DND-41 (cell line): ENCODE measurements around the gene CD96.

Experiments
- ATAC-seq: fragments of 200-7000 bp; cut with Tn5 transposase; 3 replicates; pipeline ENCODE4 v1.9.1; 2021; ENCODE audit warnings: low read depth; ENCODE audit not compliant: insufficient read depth
- DNase-seq: peaks from one replicate; pipeline ENCODE4 v3.0.0-alpha.2; 2020
- H2AFZ ChIP-seq: 2 replicates; pipeline ENCODE4 v1.6.0; 2012; ENCODE audit warnings: low read depth, low read length
- H3K27ac ChIP-seq: 2 replicates; pipeline ENCODE4 v1.5.1; 2012; ENCODE audit warnings: low read length, inconsistent platforms
- H3K27me3 ChIP-seq: fragments of 200-600 bp; sonication (generic); 2 replicates; pipeline ENCODE4 v1.6.0; 2012; ENCODE audit warnings: low read length, mild to moderate bottlenecking, inconsistent platforms; ENCODE audit not compliant: insufficient read depth, poor library complexity
- H3K36me3 ChIP-seq: 2 replicates; pipeline ENCODE4 v1.5.1; 2012; ENCODE audit warnings: low read length, inconsistent platforms; ENCODE audit not compliant: insufficient read depth
- H3K4me1 ChIP-seq: 2 replicates; pipeline ENCODE4 v1.5.1; 2012; ENCODE audit warnings: mild to moderate bottlenecking, low read length; ENCODE audit not compliant: insufficient read depth
- H3K4me2 ChIP-seq: 2 replicates; pipeline ENCODE4 v1.6.0; 2012; ENCODE audit warnings: mild to moderate bottlenecking, moderate library complexity, low read length, inconsistent platforms; ENCODE audit not compliant: insufficient read depth
- H3K4me3 ChIP-seq, 2 experiments: fragments of 200-600 bp in 1 of 2; shearing (Covaris generic) in 1 of 2; 2 replicates each; pipeline ENCODE4 v1.5.1; 2012 to 2016; ENCODE audit warnings: inconsistent platforms in 2 of 2, low read length in 2 of 2, mild to moderate bottlenecking in 2 of 2, low read depth in 1 of 2, moderate library complexity in 1 of 2
- H3K79me2 ChIP-seq: 2 replicates; pipeline ENCODE4 v1.6.0; 2012; ENCODE audit warnings: low read length, inconsistent platforms; ENCODE audit not compliant: insufficient read depth
- H3K9ac ChIP-seq: 2 replicates; pipeline ENCODE4 v1.6.0; 2012; ENCODE audit warnings: low read depth, mild to moderate bottlenecking, inconsistent platforms, low read length, moderate library complexity
- H3K9me3 ChIP-seq: 2 replicates; pipeline ENCODE4 v1.5.1; 2012; ENCODE audit warnings: low read length, moderate library complexity, mild to moderate bottlenecking, inconsistent platforms; ENCODE audit not compliant: insufficient read depth, severe bottlenecking
- H4K20me1 ChIP-seq: 2 replicates; pipeline ENCODE4 v1.6.0; 2012; ENCODE audit warnings: low read length; ENCODE audit not compliant: insufficient read depth
- CTCF ChIP-seq: IDR thresholded peaks from 2 replicates; pipeline ENCODE4 v1.5.1; 2012; ENCODE audit warnings: borderline replicate concordance, low read length, moderate library complexity, mild to moderate bottlenecking; ENCODE audit not compliant: poor library complexity, severe bottlenecking; ENCODE audit errors: extremely low read depth
- EZH2 ChIP-seq: IDR thresholded peaks from 3 replicates; pipeline ENCODE4 v1.6.1; 2012; ENCODE audit warnings: borderline replicate concordance, low read depth, mild to moderate bottlenecking, moderate library complexity, low read length, inconsistent platforms; ENCODE audit not compliant: severe bottlenecking

The CD96 gene

GRCh38 chr3:111585217-111585616, 43.2 kb downstream of the CD96 start:
- no peak overlapping the region for H3K9ac ChIP-seq
- H3K36me3 ChIP-seq: peaks cover 95% of the 10 kb centered on the region
- H3K4me3 ChIP-seq: no peak overlapping the region
- H3K27ac ChIP-seq: no peak overlapping the region
- H3K9me3 ChIP-seq: no peaks in the 10 kb centered on the region
- H3K79me2 ChIP-seq: no peaks in the 10 kb centered on the region
- H3K27me3 ChIP-seq: no peaks in the 10 kb centered on the region
- no peak overlapping the region for H2AFZ ChIP-seq
- TF ChIP-seq CTCF: no peak
- TF ChIP-seq EZH2: no peak
- H4K20me1 ChIP-seq: no peaks in the 10 kb centered on the region
- ATAC-seq: no peak
- no peak overlapping the region for H3K4me2 ChIP-seq
- DNase-seq: no peak
- H3K4me1 ChIP-seq: no peaks in the 10 kb centered on the region

GRCh38 chr3:111588527-111588926, 46.5 kb downstream of the CD96 start:
- no peaks in the 10 kb centered on the region for H3K79me2 ChIP-seq
- no peaks in the 10 kb centered on the region for H3K9me3 ChIP-seq
- no peak overlapping the region for H3K4me3 ChIP-seq
- H3K4me2 ChIP-seq: no peak overlapping the region
- ATAC-seq (no peak), DNase-seq (no peak)
- no peaks in the 10 kb centered on the region for H3K4me1 ChIP-seq
- no peak overlapping the region for H3K9ac ChIP-seq
- H4K20me1 ChIP-seq: no peaks in the 10 kb centered on the region
- no peak overlapping the region for H3K27ac ChIP-seq
- no peak for TF ChIP-seq CTCF
- TF ChIP-seq EZH2: no peak
- H2AFZ ChIP-seq: no peak overlapping the region
- H3K36me3 ChIP-seq: peaks cover 93% of the 10 kb centered on the region
- no peaks in the 10 kb centered on the region for H3K27me3 ChIP-seq

GRCh38 chr3:111589303-111590142, 47.5 kb downstream of the CD96 start:
- TF ChIP-seq EZH2 (no peak), CTCF (no peak)
- H3K9me3 ChIP-seq: no peaks in the 10 kb centered on the region
- DNase-seq (no peak), ATAC-seq (no peak)
- H3K36me3 ChIP-seq: peaks cover 93% of the 10 kb centered on the region
- H4K20me1 ChIP-seq: no peaks in the 10 kb centered on the region
- H3K4me3 ChIP-seq: no peak overlapping the region
- no peaks in the 10 kb centered on the region for H3K27me3 ChIP-seq
- H3K4me1 ChIP-seq: no peaks in the 10 kb centered on the region
- H3K79me2 ChIP-seq: no peaks in the 10 kb centered on the region
- H3K27ac ChIP-seq: 0 out of 2 replicates have a peak overlapping the region, but pooled peaks have one; percentile 11
- H3K9ac ChIP-seq: no peak overlapping the region
- H3K4me2 ChIP-seq: no peak overlapping the region
- H2AFZ ChIP-seq: no peak overlapping the region
